ENCODE results near the gene SNRPD1. TPM values are rescaled to one million over a fixed set of nuclear protein-coding genes. Genes with fewer than 3 reads are reported as not detected.

The SNRPD1 gene
- 13.3 and 22.8 TPM in 2 replicates for total RNA-seq

GRCh38 chr18:21612125-21613039 is at the start of gene SNRPD1:
Gene SNRPD1, plus strand, starts transcription at chr18:21612314. Its CDS starts 116 bp downstream, at chr18:21612430.

GRCh38 chr18:21600526-21601410 is 11.3 kb upstream of the SNRPD1 start, which contains the start of gene ESCO1:
Gene ESCO1, minus strand, starts transcription at chr18:21600704. Its CDS starts 25,861 bp downstream, at chr18:21574843.

Other genes with a start within 250 kb of the SNRPD1 start
- gene ESCO1, start 11.6 kb upstream of the SNRPD1 start, total RNA-seq: 12.0 and 15.7 TPM in 2 replicates
- gene ABHD3, start 92.5 kb downstream of the SNRPD1 start, total RNA-seq: 4.3 and 5.3 TPM in 2 replicates
- 38.9 and 53.5 TPM in 2 replicates for gene MIB1, start 128.5 kb downstream of the SNRPD1 start, total RNA-seq